Natural killer cell treated with Interleukin-12 subunit alpha and Interleukin-12 subunit beta and Interleukin-15 and Interleukin-18, amount 100 ng/mL, for 72 hours (primary cell): ENCODE results near the gene YTHDF2. TPM values are rescaled to one million over a fixed set of nuclear protein-coding genes. Genes with fewer than 3 reads are reported as not detected.

Experiments
- ATAC-seq, 2 donors: fragments of 150-1000 bp; cut with Tn5 transposase in 1 of 2; sonication (Bioruptor Pico), chemical (Tn5 transposase) in 1 of 2; 2 replicates each; pipeline ENCODE4 v1.10.0; 2021
- DNase-seq: peaks from one replicate; pipeline ENCODE4 v3.0.0; 2022; ENCODE audit warnings: low spot score
- H3K27ac Mint-ChIP-seq, 2 donors: 1 replicate in 1 of 2; 2 replicates in 1 of 2; pipeline ENCODE4 v1.8.0; 2022; ENCODE audit warnings: mixed read lengths in 2 of 2, mild to moderate bottlenecking in 1 of 2, moderate library complexity in 1 of 2
- H3K27me3 Mint-ChIP-seq, 2 donors: 1 replicate in 1 of 2; 2 replicates in 1 of 2; pipeline ENCODE4 v1.8.0; 2022; ENCODE audit warnings: mixed read lengths in 2 of 2
- H3K36me3 Mint-ChIP-seq: one replicate; pipeline ENCODE4 v1.8.0; 2022; ENCODE audit warnings: mixed read lengths
- H3K4me1 Mint-ChIP-seq, 2 donors: 1 replicate in 1 of 2; 2 replicates in 1 of 2; pipeline ENCODE4 v1.8.0; 2022; ENCODE audit warnings: low read depth in 2 of 2, mixed read lengths in 2 of 2, mild to moderate bottlenecking in 1 of 2
- H3K4me3 Mint-ChIP-seq: one replicate; pipeline ENCODE4 v1.8.0; 2022; ENCODE audit warnings: mixed read lengths
- H3K9me3 Mint-ChIP-seq: 2 replicates; pipeline ENCODE4 v1.8.0; 2022; ENCODE audit warnings: mixed read lengths
- total RNA-seq, 2 donors: library from RNA; stranded (reverse); gene quantifications; one replicate each; pipeline ENCODE4 v1.2.3, GENCODE V29; 2022

The YTHDF2 gene
- total RNA-seq, 2 donors from 2014 or later = 78.7 to 84.7 TPM

GRCh38 chr1:28796352-28797211 lies 59.8 kb downstream of the YTHDF2 start:
- Mint-ChIP-seq H3K27ac (no peak overlapping the region), H3K4me1 (no peaks in the 10 kb centered on the region), H3K36me3 (no peaks in the 10 kb centered on the region), H3K27me3 (peaks cover 4 to 16% of the 10 kb centered on the region in 2 donors), H3K9me3 (no peaks in the 10 kb centered on the region), H3K4me3 (no peak overlapping the region)
- DNase-seq = no peak
- no peak for ATAC-seq

GRCh38 chr1:28800324-28800723 lies 63.6 kb downstream of the YTHDF2 start:
- no peaks in the 10 kb centered on the region for H3K36me3 Mint-ChIP-seq
- ATAC-seq (no peak), DNase-seq (no peak)
- no peak overlapping the region for H3K4me3 Mint-ChIP-seq
- H3K27ac Mint-ChIP-seq = no peak overlapping the region
- no peaks in the 10 kb centered on the region for H3K4me1 Mint-ChIP-seq
- H3K27me3 Mint-ChIP-seq = peaks cover 8 to 16% of the 10 kb centered on the region in 2 donors
- no peaks in the 10 kb centered on the region for H3K9me3 Mint-ChIP-seq

- Mint-ChIP-seq H3K27me3 (peaks cover 4 to 11% of the 10 kb centered on the region in 2 donors), H3K27ac (no peak overlapping the region), H3K9me3 (no peaks in the 10 kb centered on the region), H3K4me3 (no peak overlapping the region), H3K36me3 (no peaks in the 10 kb centered on the region), H3K4me1 (no peaks in the 10 kb centered on the region)
- DNase-seq = peak; percentile 6
- no peak for ATAC-seq
These were observed 64.7 kb downstream of the YTHDF2 start for GRCh38 chr1:28801461-28801860.

DNA sequence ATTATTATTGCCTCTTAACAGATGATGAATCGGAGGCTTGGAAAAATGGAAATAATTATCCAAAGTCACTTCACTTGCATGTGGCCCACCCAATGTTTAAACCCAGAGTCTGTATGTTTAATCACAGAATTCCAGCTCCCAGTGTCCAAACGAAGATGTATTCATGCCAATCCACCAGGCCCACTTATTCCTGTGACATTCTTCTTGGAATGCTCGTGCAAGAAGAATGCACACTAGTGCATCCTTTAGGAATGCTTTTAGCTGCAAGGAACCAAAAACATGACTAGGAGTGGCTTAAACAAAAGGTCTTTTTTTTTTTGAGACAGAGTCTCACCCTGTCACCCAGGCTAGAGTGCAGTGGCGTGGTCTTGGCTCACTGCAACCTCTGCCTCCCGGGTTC lies 66.3 kb downstream of the YTHDF2 start:
- Mint-ChIP-seq H3K36me3 (no peaks in the 10 kb centered on the region), H3K27ac (no peak overlapping the region), H3K9me3 (no peaks in the 10 kb centered on the region), H3K27me3 (peaks cover 7 to 9% of the 10 kb centered on the region in 2 donors), H3K4me1 (no peaks in the 10 kb centered on the region), H3K4me3 (no peak overlapping the region)
- DNase-seq = no peak
- no peak for ATAC-seq

GRCh38 chr1:28803662-28804061 lies 66.9 kb downstream of the YTHDF2 start:
- Mint-ChIP-seq H3K27ac (no peak overlapping the region), H3K27me3 (peaks cover 5 to 7% of the 10 kb centered on the region in 2 donors), H3K4me3 (no peak overlapping the region), H3K4me1 (no peaks in the 10 kb centered on the region), H3K9me3 (no peaks in the 10 kb centered on the region), H3K36me3 (no peaks in the 10 kb centered on the region)
- ATAC-seq = no peak
- DNase-seq = peak; percentile 28

GRCh38 chr1:28804071-28804470 lies 67.3 kb downstream of the YTHDF2 start:
- DNase-seq (peak; percentile 34), ATAC-seq (no peak)
- no peaks in the 10 kb centered on the region for H3K4me1 Mint-ChIP-seq
- no peak overlapping the region for H3K27ac Mint-ChIP-seq
- H3K36me3 Mint-ChIP-seq = no peaks in the 10 kb centered on the region
- no peak overlapping the region for H3K4me3 Mint-ChIP-seq
- no peaks in the 10 kb centered on the region for H3K9me3 Mint-ChIP-seq
- peaks cover 1 to 7% of the 10 kb centered on the region in 2 donors for H3K27me3 Mint-ChIP-seq

DNA sequence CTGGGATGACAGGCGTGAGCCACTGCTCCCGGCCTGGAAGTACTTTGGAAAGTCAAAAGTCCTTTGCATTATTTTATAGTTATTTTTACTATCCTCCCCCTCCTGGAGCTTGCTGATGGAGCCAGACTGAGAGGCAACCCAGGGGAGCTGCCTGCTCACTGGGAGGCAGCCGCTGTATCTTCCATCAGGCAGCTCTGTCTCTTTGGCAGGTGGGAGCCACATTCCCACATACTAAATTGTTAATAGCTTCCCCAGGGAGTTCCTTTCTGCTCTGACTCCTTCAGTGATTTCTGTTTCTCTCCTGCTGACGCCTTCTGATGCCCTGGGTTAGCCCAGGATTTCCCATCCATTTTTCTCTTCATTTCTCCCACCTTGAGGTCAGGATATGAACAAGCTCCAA lies 70.3 kb downstream of the YTHDF2 start:
- peaks cover 21 to 23% of the 10 kb centered on the region in 2 donors for H3K27me3 Mint-ChIP-seq
- H3K4me3 Mint-ChIP-seq = no peak overlapping the region
- peak; percentile 13 for DNase-seq
- H3K27ac Mint-ChIP-seq = no peak overlapping the region
- ATAC-seq = no peak
- no peaks in the 10 kb centered on the region for H3K4me1 Mint-ChIP-seq
- no peaks in the 10 kb centered on the region for H3K9me3 Mint-ChIP-seq
- no peaks in the 10 kb centered on the region for H3K36me3 Mint-ChIP-seq

- Mint-ChIP-seq H3K4me3 (no peak overlapping the region), H3K9me3 (no peaks in the 10 kb centered on the region), H3K36me3 (no peaks in the 10 kb centered on the region), H3K4me1 (no peaks in the 10 kb centered on the region), H3K27me3 (peaks cover 21 to 27% of the 10 kb centered on the region in 2 donors), H3K27ac (no peak overlapping the region)
- ATAC-seq (no peak), DNase-seq (peak; percentile 8)
These were observed 71.2 kb downstream of the YTHDF2 start for GRCh38 chr1:28807986-28808385.

- no peaks in the 10 kb centered on the region for H3K36me3 Mint-ChIP-seq
- no peaks in the 10 kb centered on the region for H3K4me1 Mint-ChIP-seq
- no peaks in the 10 kb centered on the region for H3K9me3 Mint-ChIP-seq
- H3K4me3 Mint-ChIP-seq = no peak overlapping the region
- no peak overlapping the region for H3K27ac Mint-ChIP-seq
- DNase-seq (no peak), ATAC-seq (no peak)
- peaks cover 33 to 41% of the 10 kb centered on the region in 2 donors for H3K27me3 Mint-ChIP-seq
These were observed 74.6 kb downstream of the YTHDF2 start for GRCh38 chr1:28811369-28811765.

- no peak within 1 kb of the TSS for H3K27ac Mint-ChIP-seq
- H3K36me3 Mint-ChIP-seq = no peaks in the 10 kb centered on the region
- H3K4me3 Mint-ChIP-seq = no peak within 1 kb of the TSS
- no peaks in the 10 kb centered on the region for H3K9me3 Mint-ChIP-seq
- DNase-seq (no peak), ATAC-seq (no peak)
- no peaks in the 10 kb centered on the region for H3K4me1 Mint-ChIP-seq
- H3K27me3 Mint-ChIP-seq = peaks cover 36 to 43% of the 10 kb centered on the region in 2 donors
These were observed 75.3 kb downstream of the YTHDF2 start, which contains the start of gene OPRD1 for GRCh38 chr1:28811766-28812668. TSS of gene OPRD1 (plus strand) at chr1:28812170. CDS start at chr1:28812384, 214 bp downstream.

- Mint-ChIP-seq H3K36me3 (no peaks in the 10 kb centered on the region), H3K9me3 (no peaks in the 10 kb centered on the region), H3K4me1 (no peaks in the 10 kb centered on the region), H3K4me3 (no peak overlapping the region), H3K27ac (no peak overlapping the region), H3K27me3 (peaks cover 39 to 42% of the 10 kb centered on the region in 2 donors)
- ATAC-seq (no peak), DNase-seq (no peak)
These were observed 76.1 kb downstream of the YTHDF2 start for GRCh38 chr1:28812669-28813468.

DNA sequence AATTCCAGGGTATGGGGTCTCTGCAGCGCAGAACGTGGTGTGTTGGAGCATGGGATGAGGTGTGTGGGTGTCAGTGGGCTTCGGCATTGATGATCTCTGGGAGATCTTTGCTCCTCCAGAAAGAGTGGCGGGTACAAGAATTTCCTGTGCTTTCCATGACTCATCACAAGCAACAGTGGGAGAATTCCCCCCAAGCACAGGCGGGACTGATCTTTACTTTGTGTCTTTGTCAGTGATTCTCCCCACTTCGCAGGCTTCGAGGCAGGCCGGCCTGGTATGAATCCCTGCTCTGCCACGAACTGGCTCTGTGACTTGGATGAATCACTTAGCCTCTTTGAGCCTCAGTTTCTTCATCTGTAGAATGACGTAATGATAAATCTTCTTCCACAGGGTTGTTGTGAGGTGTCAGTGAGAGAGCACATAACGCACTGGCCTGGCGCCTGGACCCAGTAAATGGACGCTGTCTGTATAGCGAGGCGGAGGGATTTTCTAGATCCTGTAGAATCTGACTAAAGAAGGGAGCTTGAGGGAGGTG lies 77.3 kb downstream of the YTHDF2 start:
- Mint-ChIP-seq H3K27ac (no peak overlapping the region), H3K27me3 (peaks cover 39 to 42% of the 10 kb centered on the region in 2 donors), H3K4me1 (no peaks in the 10 kb centered on the region), H3K4me3 (no peak overlapping the region), H3K36me3 (no peaks in the 10 kb centered on the region), H3K9me3 (no peaks in the 10 kb centered on the region)
- ATAC-seq = no peak
- DNase-seq = no peak

- DNase-seq = no peak
- H3K4me3 Mint-ChIP-seq = no peak overlapping the region
- no peaks in the 10 kb centered on the region for H3K9me3 Mint-ChIP-seq
- ATAC-seq = no peak
- no peak overlapping the region for H3K27ac Mint-ChIP-seq
- no peaks in the 10 kb centered on the region for H3K4me1 Mint-ChIP-seq
- H3K36me3 Mint-ChIP-seq = no peaks in the 10 kb centered on the region
- H3K27me3 Mint-ChIP-seq = peaks cover 28 to 34% of the 10 kb centered on the region in 2 donors
These were observed 78.9 kb downstream of the YTHDF2 start for GRCh38 chr1:28815533-28816185.
